Erythroblast (primary cell): ENCODE measurements around the gene TAS2R1.

ENCODE experiments used
- GATA1 ChIP-seq: IDR thresholded peaks from 2 replicates; pipeline ENCODE4 v1.6.1; 2011; ENCODE audit warnings: low read depth, mild to moderate bottlenecking, control low read depth, low read length, moderate library complexity
- POLR2A ChIP-seq: IDR thresholded peaks from 2 replicates; pipeline ENCODE4 v1.6.1; 2011; ENCODE audit warnings: mild to moderate bottlenecking, low read length

DNA sequence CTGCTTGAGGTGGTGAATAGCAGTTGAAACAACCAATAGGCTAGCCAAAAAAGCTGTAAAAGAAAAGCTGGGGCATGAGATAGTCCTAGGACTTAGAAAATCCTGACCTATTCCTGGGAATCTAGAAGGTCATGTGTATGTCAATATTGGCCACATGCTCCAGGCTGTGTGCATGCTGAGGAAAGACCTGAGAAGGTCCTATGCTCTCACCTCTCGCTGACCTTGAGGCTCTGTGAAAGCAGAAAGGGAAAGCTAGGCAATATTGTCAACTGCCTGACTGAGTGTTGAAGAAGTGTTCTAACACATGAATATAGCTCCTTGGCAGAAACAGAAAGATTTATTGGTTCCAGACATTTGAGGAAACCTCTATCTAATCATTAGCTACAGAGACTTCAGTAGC lies 19.8 kb downstream of the TAS2R1 start:
- no peak for TF ChIP-seq POLR2A
- TF ChIP-seq GATA1: no peak
